Muscle of leg (tissue), 11 donors: ENCODE results near the gene NLK. TPM values are rescaled to one million over a fixed set of nuclear protein-coding genes. Genes with fewer than 3 reads are reported as not detected.

ENCODE experiments used
- DNase-seq: peaks from one replicate; pipeline ENCODE4 v3.0.0; 2013
- H3K27ac ChIP-seq: one replicate; pipeline ENCODE4 v1.5.1; 2013; ENCODE audit warnings: mild to moderate bottlenecking, low read length, control low read depth
- H3K27me3 ChIP-seq: one replicate; pipeline ENCODE4 v1.6.1; 2013; ENCODE audit warnings: low read length; ENCODE audit not compliant: control insufficient read depth, insufficient read depth
- H3K36me3 ChIP-seq: one replicate; pipeline ENCODE4 v1.6.1; 2013; ENCODE audit warnings: low read length; ENCODE audit not compliant: control insufficient read depth, insufficient read depth
- H3K4me1 ChIP-seq: one replicate; pipeline ENCODE4 v1.6.1; 2013; ENCODE audit warnings: low read length; ENCODE audit not compliant: control insufficient read depth, insufficient read depth
- H3K4me3 ChIP-seq: one replicate; pipeline ENCODE4 v1.5.1; 2013; ENCODE audit warnings: low read length, control low read depth
- H3K9me3 ChIP-seq: replicated peaks from 2 replicates; pipeline ENCODE4 v1.6.1; 2013; ENCODE audit warnings: low read depth, low read length; ENCODE audit not compliant: control insufficient read depth
- WGBS: methylation state at CpG from one replicate; pipeline ENCODE4 v1.1.5; 2013; ENCODE audit warnings: missing lambda C conversion rate; ENCODE audit not compliant: insufficient coverage; 5-methylcytosine and 5-hydroxymethylcytosine counted together
- polyA plus RNA-seq, 8 donors: library from polyadenylated mRNA; unstranded; fragments of 120-200 nt; gene quantifications; one replicate each; pipeline versions ENCODE4 v1.2.1 to v1.2.3, GENCODE V29; 2013; ENCODE audit warnings: inconsistent platforms in 1 of 8, low replicate concordance in 1 of 8; ENCODE audit not compliant: insufficient read length in 8 of 8, insufficient read depth in 1 of 8
- total RNA-seq: library from RNA; stranded (reverse); fragments of 120-200 nt; gene quantifications from one replicate; pipeline ENCODE4 v1.2.4, GENCODE V29; 2013

NLK gene
- total and polyA plus RNA-seq, 9 donors, result 6.5 to 10.1 (median 7.7) TPM

DNA sequence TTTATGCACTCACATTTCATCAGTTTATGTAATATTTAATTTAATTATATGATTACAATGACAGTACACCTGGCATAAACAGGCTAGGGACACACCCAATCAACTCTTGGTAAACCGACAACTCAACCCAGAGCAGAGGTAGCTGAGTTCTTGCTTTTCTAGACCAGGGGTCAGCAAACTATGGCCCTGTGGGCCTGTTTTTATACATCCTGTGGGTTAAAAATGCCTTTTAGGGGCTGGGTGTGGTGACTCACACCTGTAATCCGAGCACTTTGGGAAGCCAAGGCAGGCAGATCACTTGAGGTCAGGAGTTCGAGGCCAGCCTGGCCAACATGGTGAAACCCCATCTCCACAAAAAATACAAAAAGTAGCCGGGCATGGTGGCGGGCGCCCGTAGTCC lies 177.3 kb downstream of the NLK start:
- no peaks in the 10 kb centered on the region for H3K4me1 ChIP-seq
- no peak overlapping the region for H3K27ac ChIP-seq
- H3K9me3 ChIP-seq, result no peaks in the 10 kb centered on the region
- WGBS, result 90% methylated on average over 5 of the region's 7 CpGs
- no peaks in the 10 kb centered on the region for H3K36me3 ChIP-seq
- H3K27me3 ChIP-seq, result no peaks in the 10 kb centered on the region
- H3K4me3 ChIP-seq, result no peak overlapping the region
- DNase-seq, result no peak

GRCh38 chr17:28221751-28222414 lies 179.4 kb downstream of the NLK start:
- peaks cover 12% of the 10 kb centered on the region for H3K27me3 ChIP-seq
- no peak overlapping the region for H3K4me3 ChIP-seq
- no peaks in the 10 kb centered on the region for H3K9me3 ChIP-seq
- no peaks in the 10 kb centered on the region for H3K4me1 ChIP-seq
- no peak for DNase-seq
- no peak overlapping the region for H3K27ac ChIP-seq
- WGBS, result 82% methylated on average over 1 of the region's 4 CpGs
- H3K36me3 ChIP-seq, result no peaks in the 10 kb centered on the region

GRCh38 chr17:28225271-28225670 lies 182.8 kb downstream of the NLK start:
- Histone ChIP-seq H3K4me3 (no peak overlapping the region), H3K27ac (no peak overlapping the region), H3K27me3 (peaks cover 44% of the 10 kb centered on the region), H3K9me3 (no peaks in the 10 kb centered on the region), H3K36me3 (no peaks in the 10 kb centered on the region), H3K4me1 (peaks cover 6% of the 10 kb centered on the region)
- 78% methylated on average over 1 of the region's 3 CpGs for WGBS
- peak; percentile 14 for DNase-seq

GRCh38 chr17:28225867-28226266 lies 183.4 kb downstream of the NLK start:
- no peak overlapping the region for H3K4me3 ChIP-seq
- H3K4me1 ChIP-seq, result peaks cover 6% of the 10 kb centered on the region
- H3K27me3 ChIP-seq, result peaks cover 47% of the 10 kb centered on the region
- WGBS, result no CpG with 5 or more reads among the region's 1 CpG
- no peak overlapping the region for H3K27ac ChIP-seq
- no peaks in the 10 kb centered on the region for H3K9me3 ChIP-seq
- no peak for DNase-seq
- H3K36me3 ChIP-seq, result no peaks in the 10 kb centered on the region

- H3K36me3 ChIP-seq, result no peaks in the 10 kb centered on the region
- no peak for DNase-seq
- H3K27me3 ChIP-seq, result peaks cover 47% of the 10 kb centered on the region
- H3K27ac ChIP-seq, result no peak overlapping the region
- H3K4me3 ChIP-seq, result no peak overlapping the region
- 52% methylated on average over 17 of the region's 28 CpGs for WGBS
- peaks cover 6% of the 10 kb centered on the region for H3K4me1 ChIP-seq
- no peaks in the 10 kb centered on the region for H3K9me3 ChIP-seq
These were observed 184.3 kb downstream of the NLK start for GRCh38 chr17:28226563-28227315.

DNA sequence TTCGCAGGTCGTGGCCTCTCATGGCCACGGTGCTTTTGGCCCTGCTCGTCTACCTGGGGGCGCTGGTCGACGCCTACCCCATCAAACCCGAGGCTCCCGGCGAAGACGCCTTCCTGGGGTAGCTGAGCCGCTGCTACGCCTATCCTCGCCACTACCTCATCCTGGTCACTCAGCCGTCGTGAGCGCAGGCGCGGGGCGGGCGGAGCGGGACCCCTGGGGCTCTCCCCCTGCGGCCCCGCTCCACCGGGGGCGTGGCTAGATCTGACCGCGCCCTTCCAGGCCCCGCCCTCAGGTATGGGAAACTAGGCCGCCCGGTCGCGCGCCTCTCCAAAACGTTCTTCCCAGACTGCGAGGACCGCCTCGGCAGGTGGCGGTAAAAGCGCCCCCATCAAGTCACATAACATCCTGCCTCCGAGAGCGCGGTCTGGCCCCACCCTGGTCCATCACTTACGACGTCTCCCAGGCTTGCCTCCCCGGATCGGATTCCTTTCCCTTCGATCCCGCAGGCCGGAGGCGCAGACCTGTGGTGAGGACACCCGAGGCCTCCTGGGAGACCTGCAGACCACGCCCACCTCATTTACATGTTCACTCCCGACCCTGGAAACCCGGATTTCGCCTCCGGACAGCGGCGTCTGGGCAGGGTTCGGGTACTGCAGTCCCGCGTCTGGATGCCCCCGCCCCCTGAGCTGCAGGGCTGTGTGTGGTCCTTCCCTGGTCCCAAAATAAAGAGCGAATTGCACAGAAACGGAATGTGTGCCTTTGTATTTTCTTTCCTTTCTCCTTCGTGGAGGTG lies 185.0 kb downstream of the NLK start:
- Histone ChIP-seq H3K27me3 (peaks cover 49% of the 10 kb centered on the region), H3K27ac (no peak overlapping the region), H3K9me3 (no peaks in the 10 kb centered on the region), H3K36me3 (no peaks in the 10 kb centered on the region), H3K4me3 (peak overlapping the region; percentile 10), H3K4me1 (peaks cover 6% of the 10 kb centered on the region)
- under 1% methylated on average over 65 of the region's 66 CpGs for WGBS
- DNase-seq, result peak; percentile 17

DNA sequence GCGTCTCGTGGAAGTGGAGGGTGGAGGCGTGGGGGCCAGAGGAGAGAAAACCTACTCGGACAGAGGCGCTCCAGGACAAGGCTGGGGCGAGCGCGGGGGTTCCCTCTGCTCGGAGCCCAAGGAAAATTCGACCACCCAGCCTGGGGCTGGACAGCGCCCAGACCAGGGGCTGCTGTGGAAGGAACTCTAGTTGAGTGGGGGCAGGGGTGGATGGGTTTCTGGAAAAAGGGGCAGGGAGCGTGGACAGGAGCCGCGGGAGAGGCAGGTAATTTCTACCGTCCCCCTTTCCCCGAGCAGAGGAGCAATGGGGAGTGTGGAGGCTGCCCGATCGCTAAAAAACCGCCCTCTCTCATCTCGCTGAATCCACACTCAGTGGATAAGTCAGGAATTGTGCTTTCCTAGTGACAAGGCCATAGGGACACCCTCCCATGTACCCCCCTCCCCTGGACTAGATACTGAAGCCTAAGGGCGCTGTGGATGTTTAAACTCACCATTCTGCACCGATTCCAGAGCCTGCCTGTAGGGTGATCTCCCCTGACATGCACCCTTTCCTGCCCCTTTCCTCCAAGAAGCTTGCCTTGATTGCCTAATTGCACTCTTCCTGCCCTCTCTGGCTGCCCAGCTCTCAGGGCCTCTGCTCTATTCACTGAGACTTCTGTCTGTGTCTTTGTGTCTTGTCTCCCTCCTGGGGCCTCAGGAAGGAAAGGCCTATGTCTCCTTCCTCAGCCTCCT lies 185.8 kb downstream of the NLK start:
- H3K9me3 ChIP-seq, result no peaks in the 10 kb centered on the region
- H3K4me1 ChIP-seq, result peaks cover 6% of the 10 kb centered on the region
- no peak overlapping the region for H3K27ac ChIP-seq
- DNase-seq, result no peak
- H3K36me3 ChIP-seq, result no peaks in the 10 kb centered on the region
- WGBS, result 1% methylated on average over 11 of the region's 22 CpGs
- H3K4me3 ChIP-seq, result peak overlapping the region; percentile 10
- peaks cover 52% of the 10 kb centered on the region for H3K27me3 ChIP-seq

DNA sequence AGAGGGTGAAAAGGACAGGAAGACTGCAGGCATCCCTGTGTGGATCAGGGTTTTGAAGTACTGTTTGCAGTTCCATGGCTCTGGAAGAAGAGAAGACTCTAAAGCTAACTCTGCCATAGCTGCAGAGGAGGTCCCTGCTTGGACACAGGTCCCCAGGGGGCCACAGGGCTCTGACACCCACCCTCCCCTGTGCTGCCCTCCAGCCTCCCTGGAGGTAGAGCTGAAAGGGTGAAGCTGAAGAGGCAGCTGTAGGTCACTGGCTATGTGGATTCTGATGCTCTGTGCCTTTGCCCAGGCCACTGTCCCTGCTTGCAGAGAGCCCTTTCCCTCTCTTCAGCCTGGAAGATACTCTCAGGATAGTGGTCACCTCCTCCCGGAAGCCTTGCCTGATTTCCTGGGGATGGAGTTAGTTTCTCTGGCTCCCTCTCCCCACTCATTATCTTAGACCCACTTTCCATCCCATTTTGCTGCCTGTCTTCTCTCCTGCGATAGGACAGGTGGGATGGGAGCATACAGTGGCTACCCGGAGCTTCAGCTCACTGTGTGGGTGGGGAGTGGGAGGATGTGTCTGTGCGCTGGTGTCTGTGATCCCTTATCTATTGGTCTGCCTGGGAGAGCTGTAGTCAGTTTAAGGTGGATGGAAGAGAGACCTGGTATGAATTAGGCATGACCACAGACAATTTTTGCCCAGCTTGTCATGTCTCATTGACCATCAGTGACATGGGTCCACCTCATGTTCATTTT lies 186.7 kb downstream of the NLK start:
- Histone ChIP-seq H3K4me3 (no peak overlapping the region), H3K4me1 (peaks cover 6% of the 10 kb centered on the region), H3K36me3 (no peaks in the 10 kb centered on the region), H3K9me3 (no peaks in the 10 kb centered on the region), H3K27me3 (peaks cover 54% of the 10 kb centered on the region), H3K27ac (no peak overlapping the region)
- WGBS, result no CpG with 5 or more reads among the region's 4 CpGs
- DNase-seq, result no peak

- H3K9me3 ChIP-seq, result no peaks in the 10 kb centered on the region
- 53% methylated on average over 6 of the region's 7 CpGs for WGBS
- no peaks in the 10 kb centered on the region for H3K36me3 ChIP-seq
- no peak overlapping the region for H3K4me3 ChIP-seq
- no peak for DNase-seq
- H3K4me1 ChIP-seq, result peaks cover 6% of the 10 kb centered on the region
- peaks cover 54% of the 10 kb centered on the region for H3K27me3 ChIP-seq
- no peak overlapping the region for H3K27ac ChIP-seq
These were observed 187.5 kb downstream of the NLK start for GRCh38 chr17:28230011-28230410.
